ENCODE measurements around the gene LINS1.

The LINS1 gene

GRCh38 chr15:100553468-100553867 lies 48.5 kb downstream of the LINS1 start:
- no peak for DNase-seq

DNA sequence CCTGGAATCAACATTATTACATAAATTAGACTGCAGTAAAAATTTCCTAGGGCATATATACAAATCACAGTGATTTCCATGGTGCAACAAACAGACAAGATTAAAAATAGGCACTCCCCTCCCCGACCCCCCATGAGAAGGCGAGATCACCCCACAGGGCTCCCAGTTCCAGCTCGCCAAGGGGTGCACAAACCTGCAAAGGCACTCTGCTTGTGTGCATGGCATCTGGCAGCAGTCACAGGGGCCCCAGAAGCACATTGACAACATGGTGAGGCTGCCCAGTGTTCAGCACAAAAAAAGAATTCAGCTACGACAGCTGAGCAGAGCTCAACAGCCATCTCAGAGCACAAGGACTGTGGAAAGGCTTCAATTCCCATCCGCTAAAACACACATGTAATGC lies 54.0 kb downstream of the LINS1 start:
- no peak for DNase-seq

DNA sequence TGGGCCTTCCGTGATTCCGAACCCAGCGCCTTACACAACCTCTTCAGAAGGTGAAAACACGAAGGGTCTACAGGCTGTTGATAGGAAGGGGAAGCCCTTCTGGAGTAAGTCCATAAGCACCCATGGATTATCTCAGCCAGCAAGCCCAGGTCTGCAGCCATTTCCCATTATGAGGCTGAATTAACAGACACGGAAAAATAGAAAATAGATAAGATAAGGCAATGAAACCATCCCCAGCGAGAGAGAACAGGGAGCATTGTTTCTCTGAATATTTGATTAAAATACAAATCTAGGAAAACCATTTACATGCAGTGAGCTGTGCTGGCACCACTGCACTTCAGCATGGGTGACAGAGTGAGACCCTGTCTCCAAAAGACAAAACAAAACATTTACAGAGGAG lies 57.0 kb downstream of the LINS1 start:
- DNase-seq, result no peak

GRCh38 chr15:100544338-100544841 lies 57.6 kb downstream of the LINS1 start:
- DNase-seq, result no peak

DNA sequence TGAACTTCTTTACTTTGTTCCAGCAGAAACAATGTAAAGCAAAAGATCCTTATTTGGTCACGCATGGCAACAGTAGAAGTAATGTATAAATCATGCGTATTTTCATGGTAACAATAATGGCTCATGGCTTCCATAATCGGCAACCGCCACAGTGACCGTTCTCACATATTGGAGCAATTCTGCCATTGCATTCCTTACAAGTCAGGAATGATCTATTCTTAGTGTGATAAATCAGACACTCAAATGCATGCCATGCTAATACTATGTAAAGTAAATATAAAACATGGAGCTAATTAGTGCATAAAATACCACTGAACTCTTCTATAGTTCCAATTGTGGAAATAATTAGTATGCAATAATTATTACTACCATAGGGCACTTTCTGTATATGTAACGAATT lies 59.7 kb downstream of the LINS1 start:
- DNase-seq, result no peak

DNA sequence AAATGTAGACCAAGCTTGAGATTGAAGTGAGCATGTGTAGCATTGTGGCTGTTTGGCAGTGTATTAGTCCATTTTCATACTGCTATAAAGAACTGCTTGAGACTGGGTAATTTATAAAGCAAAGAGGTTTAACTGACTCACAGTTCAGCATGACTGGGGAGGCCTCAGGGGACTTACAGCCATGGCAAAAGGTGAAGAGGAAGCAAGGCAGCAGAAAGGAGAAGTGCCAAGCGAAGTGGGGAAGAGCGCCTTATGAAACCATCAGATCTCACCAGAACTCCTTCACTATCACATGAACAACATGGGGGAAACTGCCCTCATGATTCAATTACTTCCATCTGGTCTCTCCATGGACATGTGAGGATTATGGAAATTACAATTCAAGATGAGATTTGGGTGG lies 64.7 kb downstream of the LINS1 start:
- no peak for DNase-seq

DNA sequence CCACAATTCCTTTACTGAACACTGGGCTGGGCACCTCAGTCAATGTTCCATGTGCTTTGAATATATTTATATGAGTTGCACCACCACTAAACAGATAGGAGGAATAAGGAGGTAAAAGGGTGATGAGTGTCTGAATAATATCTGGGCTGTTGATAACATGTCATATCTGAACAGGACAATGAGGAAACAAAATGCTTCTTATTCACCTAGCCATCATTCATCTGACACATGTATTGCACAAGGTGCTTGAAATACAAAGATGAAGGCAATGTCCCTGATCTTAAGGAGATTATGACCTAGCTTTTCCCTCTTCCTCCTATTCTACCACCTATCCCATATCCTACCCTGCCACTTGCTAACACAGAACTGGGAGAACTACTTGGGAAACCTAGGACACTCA lies 65.3 kb downstream of the LINS1 start:
- no peak for DNase-seq

DNA sequence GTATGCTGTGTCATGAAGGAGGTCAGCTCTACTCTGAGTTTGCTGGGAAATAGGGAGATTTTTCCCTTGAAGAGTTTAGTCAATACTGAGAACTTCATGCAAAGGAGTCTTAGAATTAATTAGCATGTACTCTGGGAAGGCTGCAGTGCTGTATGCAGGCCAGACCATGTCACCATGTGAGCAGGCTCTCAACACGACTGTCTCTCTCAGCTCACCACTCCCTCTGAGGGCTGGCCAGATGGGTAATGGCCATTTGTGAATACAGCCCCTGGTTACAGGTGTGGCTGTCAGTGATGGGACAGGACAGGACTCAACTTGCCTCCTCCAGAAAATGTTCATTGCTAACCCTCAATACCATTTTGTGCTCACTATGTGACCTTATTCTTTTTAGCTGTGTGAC lies 68.1 kb downstream of the LINS1 start:
- no peak for DNase-seq

DNA sequence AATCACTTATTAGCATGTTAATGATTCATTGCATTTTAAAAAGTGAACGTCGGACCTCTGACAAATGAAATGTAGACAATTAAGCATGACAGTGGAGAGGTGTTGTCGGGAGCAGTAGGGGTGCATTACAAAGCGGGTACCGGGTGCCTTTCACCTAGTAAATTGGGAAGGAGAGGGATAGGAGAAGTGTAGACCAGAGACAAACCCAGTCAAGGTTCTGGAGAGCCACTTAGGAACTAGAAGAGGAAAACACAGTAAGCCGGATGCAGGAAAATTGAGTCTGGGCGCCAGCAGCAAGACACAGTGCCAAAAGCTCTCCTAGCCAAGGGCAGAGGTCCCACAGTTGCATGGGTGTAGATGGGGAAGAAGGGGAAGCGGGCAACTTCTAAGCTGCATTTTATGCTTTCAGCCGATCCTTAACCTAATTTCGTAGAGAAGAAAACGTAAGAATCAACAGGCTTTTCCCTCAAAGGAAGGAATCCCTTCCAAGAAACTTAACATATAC lies 70.1 kb downstream of the LINS1 start:
- DNase-seq, result no peak

DNA sequence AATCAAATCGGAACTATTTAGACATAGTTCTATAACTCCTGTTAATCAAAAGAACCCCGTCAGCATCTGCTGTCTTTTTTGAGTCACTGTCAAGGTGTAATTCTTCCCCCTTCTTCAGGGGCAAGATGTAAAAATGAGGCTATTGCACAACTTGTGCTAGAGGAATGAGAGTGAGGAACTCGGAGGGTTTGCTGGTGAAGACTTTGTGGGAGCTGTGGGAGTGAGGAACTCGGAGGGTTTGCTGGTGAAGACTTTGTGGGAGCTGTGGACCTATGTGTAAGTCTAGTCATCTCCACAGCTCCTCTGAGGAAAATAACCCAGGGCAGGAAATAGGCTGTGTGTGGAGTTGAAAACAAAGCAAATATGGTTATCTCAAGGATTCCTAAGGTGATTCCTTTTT lies 70.8 kb downstream of the LINS1 start:
- no peak for DNase-seq

DNA sequence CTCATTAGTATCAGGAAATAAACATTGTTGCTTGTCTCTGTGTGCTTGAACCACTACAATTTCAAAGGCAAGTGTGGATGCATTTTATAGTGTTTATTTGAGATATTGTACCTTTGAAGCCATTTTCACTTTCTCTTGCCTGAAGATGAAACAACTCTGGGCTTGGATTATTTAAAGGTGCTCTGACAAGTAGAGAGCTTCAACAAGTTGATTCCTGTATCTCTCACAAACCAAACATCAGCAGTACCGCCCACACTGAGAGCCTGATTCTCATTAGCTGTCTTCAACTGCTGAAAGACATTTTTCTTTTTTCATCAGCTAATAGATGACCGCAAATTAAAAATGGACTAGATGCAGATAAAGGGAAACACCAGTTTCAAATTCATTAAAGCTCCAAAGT lies 72.4 kb downstream of the LINS1 start:
- DNase-seq, result no peak

GRCh38 chr15:100528833-100529428 lies 73.1 kb downstream of the LINS1 start, which contains the start of gene CERS3:
CERS3 (minus strand) TSS chr15:100528950; CDS start chr15:100501849, 27,101 bp downstream.
- no peak for DNase-seq

GRCh38 chr15:100526027-100526481 lies 75.9 kb downstream of the LINS1 start:
- no peak for DNase-seq

GRCh38 chr15:100525436-100525835 lies 76.5 kb downstream of the LINS1 start:
- DNase-seq, result no peak

- DNase-seq, result no peak
Measured at GRCh38 chr15:100524326-100524725, 77.7 kb downstream of the LINS1 start.

GRCh38 chr15:100521907-100522306 lies 80.1 kb downstream of the LINS1 start:
- no peak for DNase-seq

- DNase-seq, result no peak
Measured at GRCh38 chr15:100520132-100520921, 81.7 kb downstream of the LINS1 start.

DNA sequence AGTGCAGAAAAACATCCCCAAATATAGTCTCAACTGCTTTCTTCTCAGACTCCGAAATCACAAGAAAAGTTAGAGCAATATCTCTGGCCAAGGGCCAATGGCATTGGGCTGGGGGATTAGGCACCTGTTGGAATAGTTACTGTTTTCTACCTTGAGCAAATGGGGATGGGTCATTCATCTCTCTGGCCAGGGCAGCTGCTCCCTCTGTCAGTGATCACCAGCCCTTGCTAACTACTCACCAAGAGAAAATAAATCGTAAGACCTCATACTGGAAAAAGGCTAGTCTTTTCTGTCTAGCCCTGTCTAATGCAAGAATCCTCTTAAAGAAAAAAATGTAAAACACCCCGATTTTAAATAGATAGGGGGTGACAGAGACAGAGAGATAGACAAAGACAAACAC lies 84.1 kb downstream of the LINS1 start:
- DNase-seq, result no peak

Data from stimulated activated CD4-positive, alpha-beta T cell treated with anti-CD3 and anti-CD28 coated beads, Interleukin-4, amount 100 ng/mL, for 1 hour (primary cell).